AML-193 (cell line): Measurements from ENCODE around the gene ZNF497.
"Not testable (repeated sequence)": the region's sequence is repeated elsewhere in the genome, so short reads cannot be mapped to it uniquely, and the experiment has no call there.

ENCODE experiments used
- DNase-seq, 2 experiments: peaks; one replicate each; lab custom pipeline; 2025; lab: John Stamatoyannopoulos, UW

Gene ZNF497

DNA sequence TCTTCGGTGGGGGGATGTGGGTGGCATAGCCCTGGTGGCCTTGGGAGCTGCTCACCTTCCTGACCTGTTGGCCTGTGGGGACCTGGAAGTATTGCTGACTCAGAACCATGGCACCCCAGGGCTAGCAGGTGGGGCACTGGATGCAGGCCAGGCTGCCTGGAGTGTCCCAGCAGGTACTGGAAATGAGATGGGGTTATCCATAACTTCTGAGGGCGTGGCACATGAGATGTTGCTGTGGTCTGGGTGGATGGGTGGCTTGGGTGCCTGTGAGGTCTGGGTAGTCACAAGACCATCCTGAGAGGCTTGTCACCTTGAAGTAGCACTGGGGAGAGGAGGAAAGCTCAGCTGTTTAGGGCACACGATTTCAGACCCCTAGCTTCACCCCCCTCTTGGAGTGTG lies 32.3 kb upstream of the ZNF497 start:
- DNase-seq: no peak

DNA sequence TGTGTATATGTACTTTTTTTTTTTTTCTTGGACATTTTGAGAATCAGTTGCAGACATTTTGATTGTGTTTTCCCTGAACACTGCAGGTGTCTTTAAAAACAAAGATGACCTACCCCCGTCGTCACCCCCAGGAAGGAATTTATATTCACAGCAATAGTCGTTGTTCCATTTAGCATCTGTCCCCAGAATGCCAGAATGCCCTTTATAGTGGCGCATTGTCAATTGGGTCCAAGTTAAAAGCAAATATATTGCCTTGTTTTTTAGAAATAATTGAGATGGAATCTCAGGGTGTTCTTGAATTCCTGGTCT lies 31.1 kb upstream of the ZNF497 start:
- DNase-seq: no peak

DNA sequence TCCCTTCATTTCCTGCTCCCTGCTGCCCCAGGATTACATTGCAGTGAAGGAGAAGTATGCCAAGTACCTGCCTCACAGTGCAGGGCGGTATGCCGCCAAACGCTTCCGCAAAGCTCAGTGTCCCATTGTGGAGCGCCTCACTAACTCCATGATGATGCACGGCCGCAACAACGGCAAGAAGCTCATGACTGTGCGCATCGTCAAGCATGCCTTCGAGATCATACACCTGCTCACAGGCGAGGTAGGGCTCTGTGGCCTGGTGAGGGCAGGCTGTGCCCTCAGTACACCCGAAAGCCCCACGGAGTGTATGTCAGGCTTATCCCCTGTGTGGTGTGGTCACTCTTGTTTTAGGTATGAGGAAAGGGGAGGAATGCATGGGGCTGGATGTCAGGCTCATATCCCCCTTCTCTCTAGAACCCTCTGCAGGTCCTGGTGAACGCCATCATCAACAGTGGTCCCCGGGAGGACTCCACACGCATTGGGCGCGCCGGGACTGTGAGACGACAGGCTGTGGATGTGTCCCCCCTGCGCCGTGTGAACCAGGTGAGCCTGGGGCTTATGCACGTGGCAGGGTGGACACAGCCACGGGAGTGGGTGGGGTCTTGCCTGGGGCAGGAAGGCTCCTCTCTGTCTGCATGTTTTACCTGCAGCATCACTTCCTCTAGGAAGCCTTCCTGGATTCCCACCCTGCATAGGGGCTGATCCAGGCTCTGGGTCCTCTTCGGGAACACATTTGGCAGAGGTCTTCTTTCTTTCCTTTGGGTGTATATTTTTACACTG lies 30.6 kb upstream of the ZNF497 start:
- no peak for DNase-seq

DNA sequence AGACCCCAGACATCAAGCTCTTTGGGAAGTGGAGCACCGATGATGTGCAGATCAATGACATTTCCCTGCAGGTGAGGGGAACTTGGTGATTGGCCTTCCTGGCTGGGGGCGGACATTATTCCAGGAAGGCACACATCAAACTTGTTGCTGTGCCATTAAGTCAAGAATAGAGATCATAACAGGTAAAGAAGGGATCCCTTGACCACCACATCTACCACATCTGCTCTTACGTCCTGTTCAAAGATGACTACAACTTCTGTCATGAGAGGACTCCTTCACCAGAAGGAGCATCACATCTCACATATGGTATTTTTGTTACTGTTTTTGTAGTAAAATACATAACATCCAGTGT lies 25.6 kb upstream of the ZNF497 start:
- DNase-seq: no peak

DNA sequence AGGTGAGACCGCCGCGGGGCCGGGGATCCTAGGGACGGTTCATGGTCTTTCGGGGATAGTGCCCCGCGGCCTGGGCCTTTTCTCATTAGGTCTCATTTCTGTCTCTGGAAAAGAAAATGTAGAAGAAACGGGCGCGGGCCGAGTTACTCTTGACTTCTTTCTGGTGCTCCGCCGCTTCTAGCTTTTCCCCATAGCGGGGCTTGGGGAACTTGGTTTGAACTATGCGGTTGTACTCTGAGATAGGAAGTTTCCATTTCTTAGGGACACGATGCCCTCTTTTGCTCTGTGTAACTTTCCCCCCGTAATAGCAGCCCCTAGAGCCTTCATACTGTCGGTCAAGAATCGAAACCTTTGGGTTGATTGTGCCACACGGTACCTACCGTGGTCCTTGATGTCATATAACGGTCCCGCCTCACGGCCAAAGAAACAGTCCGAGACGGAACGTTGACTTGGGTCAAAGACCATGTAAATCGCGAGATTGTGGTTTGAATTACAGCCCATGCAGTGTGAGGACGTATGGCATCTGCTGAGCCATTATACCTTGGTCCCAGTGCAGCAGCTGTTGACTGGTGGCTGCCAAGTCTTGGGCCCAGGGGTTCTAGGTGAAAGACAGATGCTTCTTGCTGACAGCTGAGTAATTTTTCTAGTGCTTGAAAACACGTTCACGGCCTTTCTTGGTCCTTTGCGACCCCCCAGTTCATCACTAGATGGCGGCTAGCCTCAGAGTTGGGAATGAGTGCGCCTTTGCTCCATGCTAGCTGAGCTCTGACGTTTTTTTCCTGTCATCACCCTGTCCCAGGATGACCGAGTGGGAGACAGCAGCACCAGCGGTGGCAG lies 25.0 kb upstream of the ZNF497 start:
- DNase-seq: no peak

DNA sequence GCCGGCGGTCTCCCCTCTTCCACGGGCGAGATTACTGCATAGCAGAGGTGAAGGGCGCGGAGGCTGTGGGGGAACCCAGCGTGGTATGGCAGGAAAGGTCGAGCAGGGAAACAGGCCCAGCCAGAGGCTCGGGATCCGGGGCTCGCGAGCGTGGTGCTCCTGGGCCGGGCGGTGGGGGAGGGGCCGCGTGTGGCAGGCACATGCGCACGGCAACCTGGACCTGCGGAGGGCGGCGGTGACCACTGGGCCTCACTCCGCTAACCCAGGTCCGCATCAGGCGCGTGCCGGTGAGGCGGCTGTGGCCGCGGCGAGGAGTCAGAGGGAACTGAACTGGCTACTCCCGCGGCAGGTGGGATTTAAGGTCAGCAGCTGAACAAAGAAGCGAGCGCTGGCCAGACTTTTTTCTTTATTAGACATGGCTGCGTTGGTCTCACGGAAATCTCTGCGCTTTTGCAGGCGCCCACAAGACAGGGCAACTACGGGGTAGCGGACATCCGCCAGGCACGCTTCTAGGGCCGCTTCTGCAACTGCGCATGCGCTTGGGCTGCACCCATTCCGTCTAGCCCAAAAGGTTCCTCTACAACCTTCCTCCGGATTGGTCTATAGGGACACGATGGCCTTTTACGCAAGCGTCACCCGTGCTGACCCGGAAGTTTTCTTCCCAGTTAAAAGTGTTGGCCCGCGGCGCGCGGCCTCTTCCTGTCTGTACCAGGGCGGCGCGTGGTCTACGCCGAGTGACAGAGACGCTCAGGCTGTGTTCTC lies 24.2 kb upstream of the ZNF497 start, which contains the start of gene RPS5:
Gene RPS5, plus strand, starts transcription at position 694 of the 762 bp plus-strand sequence. CDS start 869 bp downstream, outside the sequence.
- peak; percentile 97 to 98 for DNase-seq

DNA sequence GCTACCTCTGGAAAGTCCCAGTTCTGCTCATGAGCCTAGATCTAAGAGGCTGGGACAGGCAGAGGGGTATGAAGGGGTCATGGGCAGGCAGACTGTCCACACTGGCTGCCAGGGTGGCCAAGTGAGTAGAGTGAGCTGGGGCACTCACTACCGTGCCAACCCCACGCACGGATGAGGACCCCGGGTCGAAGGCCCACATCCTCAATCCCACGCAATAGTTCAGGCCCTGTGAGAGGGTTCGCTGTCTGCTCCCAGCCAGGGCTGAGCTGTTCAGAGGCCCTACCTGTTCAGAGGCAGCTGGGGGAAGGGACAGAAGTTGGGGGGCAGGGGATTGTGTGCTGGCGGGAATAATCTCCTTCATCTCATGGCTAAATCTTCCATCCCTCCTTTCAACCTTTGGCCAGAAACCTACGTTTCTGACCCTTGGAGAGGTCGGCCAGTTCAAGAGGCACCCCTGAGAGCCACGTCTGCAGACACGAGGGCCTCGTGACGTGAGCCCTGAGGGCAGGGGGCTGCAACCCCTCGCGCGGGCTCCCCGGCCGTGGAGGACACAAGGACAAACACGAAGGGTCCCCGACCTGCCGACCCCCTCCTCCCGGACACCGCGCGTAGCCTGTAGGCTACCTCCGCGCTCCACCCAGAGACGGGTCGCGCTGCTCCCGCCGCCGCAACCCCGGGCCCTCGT lies 23.5 kb upstream of the ZNF497 start:
- no peak for DNase-seq

DNA sequence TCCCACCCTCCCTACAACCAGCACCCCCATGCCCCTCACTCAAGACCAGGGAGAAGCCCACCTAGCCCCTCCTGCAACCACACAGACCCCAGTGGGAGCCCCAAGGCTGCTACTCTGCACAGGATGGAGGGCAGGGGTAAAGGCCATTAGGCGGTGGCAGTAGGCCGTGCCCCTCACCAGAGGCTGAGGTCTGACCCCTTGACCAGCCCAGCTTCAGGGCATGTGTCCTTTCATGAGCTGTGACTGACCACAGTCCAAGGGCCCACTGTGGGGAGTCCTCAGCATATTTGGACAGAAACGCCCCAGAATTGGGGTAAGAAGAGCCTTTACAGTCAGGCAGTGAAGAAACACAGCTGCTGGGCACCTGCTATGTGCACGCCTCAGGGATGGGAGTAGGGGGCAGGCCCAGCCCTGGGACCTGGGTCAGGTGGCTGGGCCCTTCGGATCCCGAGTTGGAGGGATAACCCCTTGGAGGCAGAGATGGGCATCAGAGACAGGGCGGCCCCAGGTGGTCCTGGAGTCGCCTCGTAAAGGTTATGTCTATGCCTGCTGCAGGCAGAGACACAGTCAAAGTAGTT lies 22.9 kb upstream of the ZNF497 start:
- no peak for DNase-seq

DNA sequence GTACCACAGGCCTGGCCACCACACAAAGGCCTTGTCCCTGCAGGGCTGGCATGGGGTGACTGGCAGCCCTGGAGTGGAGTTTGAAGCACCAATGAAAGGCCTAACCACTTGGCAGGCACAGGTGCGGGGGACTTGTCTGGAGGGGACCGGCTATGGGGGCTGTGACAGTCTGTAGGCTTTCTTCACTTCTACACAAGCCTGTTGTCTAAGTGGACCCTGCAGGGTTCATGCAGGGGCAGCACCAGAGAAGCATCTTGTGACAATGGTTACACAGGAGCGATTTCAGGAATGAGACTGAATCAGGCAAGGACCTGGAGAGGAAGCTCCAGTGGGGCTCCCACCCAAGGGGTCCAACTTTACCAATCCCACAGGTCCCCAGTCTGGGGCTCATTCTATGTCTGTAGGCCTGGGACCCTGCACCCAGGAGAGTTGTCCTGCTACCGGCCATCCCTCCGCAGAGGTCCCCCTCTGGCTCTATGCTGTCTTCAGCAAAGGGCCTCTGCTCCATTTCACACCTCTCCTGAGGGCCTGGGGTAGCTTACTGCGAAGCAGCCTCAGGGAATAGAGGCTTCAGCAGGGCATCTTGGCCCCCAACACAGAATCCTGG lies 20.5 kb upstream of the ZNF497 start:
- DNase-seq: no peak

DNA sequence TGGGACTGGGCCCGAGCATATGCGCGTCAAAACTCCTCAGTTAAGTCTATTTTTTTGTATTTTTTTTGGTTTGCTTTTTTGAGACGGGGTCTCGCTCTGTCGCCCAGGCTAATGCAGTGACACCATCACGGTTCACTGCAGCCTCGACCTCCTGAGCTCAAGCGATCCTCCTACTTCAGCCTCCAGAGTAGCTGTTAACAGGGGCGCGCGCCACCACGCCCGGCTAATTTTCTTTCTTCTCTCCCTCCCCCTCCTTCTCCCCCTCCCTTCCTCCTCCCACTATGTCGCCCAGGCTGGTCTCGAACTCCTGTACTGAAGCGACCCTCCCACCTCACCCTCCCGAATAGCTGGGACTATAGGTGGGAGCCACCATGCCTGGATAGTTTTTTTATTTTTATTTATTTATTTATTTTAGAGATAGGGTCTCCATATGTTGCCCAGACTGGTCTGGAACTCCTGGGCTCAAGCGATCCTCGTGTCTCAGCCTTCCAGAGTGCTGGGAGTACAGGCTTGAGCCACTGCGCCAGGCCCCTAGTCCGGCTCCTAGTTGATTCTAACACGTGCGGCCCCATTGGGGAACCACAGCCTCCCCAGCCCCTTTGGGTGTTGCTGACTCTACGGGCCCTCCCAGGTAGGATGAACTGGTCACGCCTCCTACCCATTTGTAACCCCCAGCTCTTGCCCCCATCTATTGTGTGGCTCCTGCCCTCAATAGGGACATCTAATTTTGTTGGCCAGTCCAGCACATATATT lies 19.1 kb upstream of the ZNF497 start:
- DNase-seq: no peak

DNA sequence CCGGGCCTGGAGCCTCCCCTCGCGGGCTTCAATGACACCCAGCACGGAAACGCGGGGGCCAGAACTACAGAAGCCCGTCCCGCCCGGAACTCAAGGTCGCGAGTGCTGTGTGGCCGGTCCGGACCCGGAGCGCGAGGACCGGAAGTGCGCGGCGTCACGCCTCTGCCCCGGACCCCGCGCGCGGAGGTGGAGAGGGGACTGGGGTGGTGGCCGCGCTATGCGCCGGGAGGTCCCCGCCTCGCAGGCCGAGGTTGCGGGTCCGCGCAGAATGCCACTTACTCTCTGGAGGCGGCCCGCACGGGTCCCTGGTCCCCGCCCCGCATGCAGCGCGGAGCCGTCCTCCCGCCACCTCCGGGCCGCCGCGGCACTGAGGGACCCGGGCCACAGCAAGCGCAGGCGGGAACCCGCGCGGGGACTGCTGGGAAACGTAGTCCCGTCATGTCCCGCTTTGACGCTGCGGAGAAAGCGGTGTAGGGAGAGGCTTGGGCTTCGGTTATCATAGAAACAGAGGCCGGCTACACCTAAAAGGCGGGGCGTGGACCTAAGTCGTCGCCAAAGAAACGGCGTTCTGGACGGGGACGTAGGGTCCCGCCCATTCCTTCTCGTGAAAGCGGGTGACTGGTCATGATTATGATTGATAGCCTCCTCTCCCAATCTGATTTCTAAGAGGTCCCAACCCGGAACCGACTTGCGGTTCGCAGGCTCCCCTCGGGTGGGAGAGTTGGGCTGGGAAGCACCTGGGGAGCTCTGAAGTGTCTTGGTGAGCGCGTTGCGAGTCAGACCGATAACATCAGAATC lies 18.3 kb upstream of the ZNF497 start, which contains the start of gene ZNF837:
Gene ZNF837, minus strand, starts transcription at position 369 of the 798 bp plus-strand sequence. CDS start 11,698 bp downstream, outside the sequence.
- peak; percentile 98 to 99 for DNase-seq

DNA sequence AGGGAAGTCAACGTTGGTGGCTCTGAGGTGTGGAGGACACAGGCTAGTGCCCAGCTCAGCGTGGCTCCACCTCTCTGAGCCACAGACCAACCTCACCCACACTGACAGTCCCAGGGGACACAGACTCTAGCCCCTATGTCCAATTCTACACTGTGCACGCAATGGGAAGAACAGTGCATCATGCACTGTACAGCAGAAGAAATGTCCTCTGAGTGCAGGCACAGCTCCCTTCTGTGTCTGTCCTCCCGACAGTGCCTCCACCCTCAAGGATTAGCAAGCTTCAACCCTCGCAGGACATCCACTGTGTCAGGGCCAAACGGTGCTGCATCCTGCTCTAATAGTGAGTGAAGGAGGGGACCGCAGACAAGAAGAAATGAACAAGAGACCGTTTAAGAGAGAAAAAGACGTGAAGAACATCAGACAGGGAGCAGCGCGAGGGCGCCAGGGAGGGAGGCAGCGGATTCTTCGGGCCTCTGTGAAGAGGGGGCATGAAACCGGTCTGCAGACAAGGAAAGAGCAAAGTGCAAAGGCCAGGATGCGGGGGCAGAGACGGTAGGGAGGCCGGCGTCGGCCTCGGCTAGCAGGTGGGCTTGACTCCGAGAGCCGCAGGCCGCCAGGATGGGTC lies 17.6 kb upstream of the ZNF497 start:
- no peak for DNase-seq

DNA sequence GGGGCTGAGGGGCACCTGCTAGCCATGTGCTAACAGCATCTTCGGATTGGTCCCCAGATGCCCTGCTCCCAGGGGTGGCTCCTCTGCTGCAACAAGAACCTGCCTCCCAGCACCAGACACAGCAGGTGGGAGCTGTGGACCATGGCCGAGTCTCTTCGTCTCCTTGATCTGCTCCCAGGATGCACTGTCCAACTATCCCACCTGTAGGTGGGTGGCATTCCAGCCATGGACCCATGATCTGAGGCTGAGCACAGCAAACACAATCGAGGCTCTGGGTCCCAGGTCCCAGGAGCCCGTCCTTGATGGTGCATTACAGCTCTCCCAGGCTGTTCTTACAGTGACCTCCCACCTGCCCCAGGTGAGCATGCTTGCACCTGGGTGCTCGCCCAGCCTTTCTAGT lies 16.7 kb upstream of the ZNF497 start:
- no peak for DNase-seq

DNA sequence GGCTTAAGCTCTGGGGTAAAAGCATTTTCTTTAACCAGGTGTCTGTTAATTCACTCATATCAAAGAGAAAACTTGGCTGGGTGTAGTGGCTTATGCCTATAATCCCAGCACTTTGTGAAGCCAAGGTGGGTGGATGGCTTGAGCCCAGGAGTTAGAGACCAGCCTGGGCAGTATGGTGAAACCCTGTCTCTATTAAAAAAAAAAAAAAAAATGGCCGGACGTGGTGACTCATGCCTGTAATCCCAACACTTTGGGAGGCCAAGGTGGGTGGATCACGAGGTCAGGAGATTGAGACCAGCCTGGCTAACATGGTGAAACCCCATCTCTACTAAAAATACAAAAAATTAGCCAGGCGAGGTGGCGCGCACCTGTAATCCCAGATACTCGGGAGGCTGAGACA lies 14.2 kb upstream of the ZNF497 start:
- not testable (repeated sequence) for DNase-seq

DNA sequence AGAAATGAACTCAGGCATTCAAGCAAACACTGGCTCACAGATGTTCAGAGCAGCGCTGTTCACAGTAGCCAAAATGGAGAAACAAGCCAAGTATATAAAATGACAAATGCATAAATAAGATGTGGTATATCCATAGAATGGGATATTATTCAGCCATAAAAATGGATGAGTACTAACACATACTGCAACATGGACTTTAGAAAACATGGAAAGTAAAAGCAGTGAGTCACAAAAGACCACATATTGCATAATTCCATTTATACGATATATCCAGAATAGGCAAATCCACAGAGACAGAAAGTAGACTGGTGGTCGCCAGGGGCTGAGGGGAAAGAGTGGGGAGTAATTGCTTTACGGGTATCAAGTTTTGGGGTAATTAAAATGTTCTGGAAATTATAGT lies 11.6 kb upstream of the ZNF497 start:
- no peak for DNase-seq

DNA sequence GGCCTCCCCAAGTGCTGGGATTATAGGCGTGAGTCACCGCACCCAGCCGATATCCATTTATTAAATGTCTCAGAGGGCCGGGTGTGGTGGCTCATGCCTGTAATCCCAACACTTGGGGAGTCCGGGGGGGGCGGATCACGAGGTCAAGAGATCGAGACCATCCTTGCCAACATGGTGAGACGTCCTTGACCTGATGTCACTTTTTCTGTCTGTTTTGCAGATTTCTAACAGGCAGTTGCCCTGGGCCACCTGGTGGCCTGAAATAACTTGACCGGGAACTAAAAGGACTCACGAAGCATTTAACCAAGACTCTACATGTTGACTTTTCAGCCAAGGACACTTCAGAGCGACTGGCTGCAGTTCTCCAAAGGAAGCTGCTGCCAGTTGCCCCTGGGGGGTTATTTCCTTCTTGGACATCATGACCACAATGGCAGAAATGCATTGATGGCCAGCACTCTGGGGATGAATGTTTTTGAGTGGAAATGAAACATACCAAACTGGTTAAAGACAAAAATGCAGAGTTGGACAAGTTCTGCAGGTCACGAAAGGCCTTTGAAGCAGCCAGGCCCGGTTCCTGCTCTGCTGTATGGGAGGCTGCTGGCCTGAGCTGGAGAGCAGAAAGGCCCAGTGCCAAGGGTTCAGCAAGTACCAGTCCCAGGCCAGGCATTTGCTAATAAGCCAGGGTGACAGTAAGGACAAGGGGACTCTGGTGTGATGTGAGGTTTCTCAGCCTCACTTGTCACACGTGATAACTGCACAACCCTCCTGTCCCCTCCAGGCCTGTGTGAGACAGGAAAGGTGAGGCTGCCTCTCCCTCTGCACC lies 10.0 kb upstream of the ZNF497 start:
- DNase-seq: peak; percentile 35 to 54

DNA sequence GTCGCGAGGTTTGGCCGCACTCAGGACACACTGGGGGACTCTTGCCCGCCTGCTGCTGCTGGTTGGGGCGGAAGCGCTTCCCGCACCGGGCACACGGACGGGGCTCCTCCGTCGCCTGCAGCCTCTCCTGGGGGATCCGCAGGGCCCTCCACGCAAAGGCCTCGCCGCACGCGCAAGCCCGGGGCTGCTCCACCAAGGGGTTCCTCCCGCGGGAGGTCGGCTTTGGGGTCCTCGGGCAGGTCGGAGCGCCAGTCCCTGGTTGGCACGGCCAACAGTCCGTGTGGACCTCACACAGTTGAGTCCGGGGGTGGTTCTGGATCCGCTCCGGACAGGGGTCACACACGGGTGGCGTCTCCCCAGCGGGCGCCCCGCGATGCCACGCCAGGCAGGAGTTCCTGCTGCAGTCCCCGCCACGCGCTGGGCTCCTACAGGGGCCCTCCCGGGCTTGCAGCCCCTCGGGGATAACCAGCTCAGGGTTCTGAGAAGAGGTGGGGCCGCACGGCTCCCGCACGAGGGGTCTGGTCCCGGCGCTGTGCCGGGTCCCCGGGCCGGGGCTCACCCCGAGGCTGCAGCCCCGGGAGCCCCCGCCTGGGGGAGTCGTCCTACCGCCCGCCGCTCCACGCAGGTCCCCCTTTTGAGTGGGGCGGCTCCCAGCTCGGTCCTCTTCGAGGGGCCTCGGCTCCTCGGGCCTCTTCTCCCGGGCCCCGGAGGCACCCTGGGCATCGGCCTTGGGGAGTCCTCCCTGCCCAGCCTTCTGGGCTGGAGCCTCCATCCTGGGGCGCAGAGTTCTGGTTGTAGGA lies 6.2 kb upstream of the ZNF497 start:
- no peak for DNase-seq
